ENCODE results near the gene VILL.

DNA sequence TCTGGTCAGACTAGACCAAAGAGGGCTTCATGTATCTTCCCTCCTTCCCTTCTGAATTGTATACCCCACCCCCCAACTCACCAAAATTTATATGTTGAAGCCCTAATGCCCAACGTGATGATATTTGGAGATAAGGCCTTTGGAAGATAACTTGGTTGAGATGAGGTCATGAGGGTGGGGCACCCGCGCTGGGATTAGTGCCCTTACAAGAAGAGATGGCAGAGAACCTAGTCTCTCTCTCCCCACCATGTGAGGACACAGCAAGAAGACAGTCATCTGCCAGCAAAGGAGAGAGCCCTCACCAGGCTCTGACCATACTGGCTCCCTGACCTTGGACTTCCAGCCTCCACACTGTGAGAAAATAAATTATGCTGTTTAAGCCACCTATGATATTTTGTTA, 25.4 kb downstream of the VILL start:
- TF ChIP-seq, protein P1, sequence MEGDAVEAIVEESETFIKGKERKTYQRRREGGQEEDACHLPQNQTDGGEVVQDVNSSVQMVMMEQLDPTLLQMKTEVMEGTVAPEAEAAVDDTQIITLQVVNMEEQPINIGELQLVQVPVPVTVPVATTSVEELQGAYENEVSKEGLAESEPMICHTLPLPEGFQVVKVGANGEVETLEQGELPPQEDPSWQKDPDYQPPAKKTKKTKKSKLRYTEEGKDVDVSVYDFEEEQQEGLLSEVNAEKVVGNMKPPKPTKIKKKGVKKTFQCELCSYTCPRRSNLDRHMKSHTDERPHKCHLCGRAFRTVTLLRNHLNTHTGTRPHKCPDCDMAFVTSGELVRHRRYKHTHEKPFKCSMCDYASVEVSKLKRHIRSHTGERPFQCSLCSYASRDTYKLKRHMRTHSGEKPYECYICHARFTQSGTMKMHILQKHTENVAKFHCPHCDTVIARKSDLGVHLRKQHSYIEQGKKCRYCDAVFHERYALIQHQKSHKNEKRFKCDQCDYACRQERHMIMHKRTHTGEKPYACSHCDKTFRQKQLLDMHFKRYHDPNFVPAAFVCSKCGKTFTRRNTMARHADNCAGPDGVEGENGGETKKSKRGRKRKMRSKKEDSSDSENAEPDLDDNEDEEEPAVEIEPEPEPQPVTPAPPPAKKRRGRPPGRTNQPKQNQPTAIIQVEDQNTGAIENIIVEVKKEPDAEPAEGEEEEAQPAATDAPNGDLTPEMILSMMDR (IDR thresholded peaks at IDR 0.05), result no peak
- TF ChIP-seq TCF7L2 (IDR thresholded peaks at IDR 0.05; ENCODE audit: low read depth, low read length), result no peak

Measured in Panc1 (cell line).